Endodermal cell (in vitro differentiated cells): ENCODE measurements around the gene GNAI2. TPM values are rescaled to one million over a fixed set of nuclear protein-coding genes. Genes with fewer than 3 reads are reported as not detected.

Experiments
- DNase-seq: peaks from one replicate; pipeline ENCODE4 v3.0.0-alpha.2; 2017
- H3K27ac ChIP-seq: 2 replicates; pipeline ENCODE4 v1.5.1; 2013; ENCODE audit warnings: mild to moderate bottlenecking, low read depth, low read length, moderate library complexity
- H3K27me3 ChIP-seq: 2 replicates; pipeline ENCODE4 v1.6.1; 2013; ENCODE audit warnings: mild to moderate bottlenecking, low read length, moderate library complexity; ENCODE audit not compliant: insufficient read depth, control insufficient read depth, poor library complexity, severe bottlenecking
- H3K36me3 ChIP-seq: 2 replicates; pipeline ENCODE4 v1.7.0; 2013; ENCODE audit warnings: mild to moderate bottlenecking, low read length, moderate library complexity; ENCODE audit not compliant: control insufficient read depth, insufficient read depth
- H3K4me1 ChIP-seq: one replicate; pipeline ENCODE4 v1.7.0; 2013; ENCODE audit warnings: low read length; ENCODE audit not compliant: control insufficient read depth, insufficient read depth
- H3K4me3 ChIP-seq: 2 replicates; pipeline ENCODE4 v1.5.1; 2013; ENCODE audit warnings: mild to moderate bottlenecking, low read length, moderate library complexity
- H3K9ac ChIP-seq: 2 replicates; pipeline ENCODE4 v1.6.1; 2013; ENCODE audit warnings: mild to moderate bottlenecking, low read length, moderate library complexity; ENCODE audit not compliant: poor library complexity, severe bottlenecking; ENCODE audit errors: extremely low read depth
- H3K9me3 ChIP-seq: 2 replicates; pipeline ENCODE4 v1.6.1; 2013; ENCODE audit warnings: mild to moderate bottlenecking, low read length, moderate library complexity; ENCODE audit not compliant: control insufficient read depth
- H3K27ac Mint-ChIP-seq: 2 replicates; pipeline ENCODE4 v1.8.0; 2020; ENCODE audit warnings: mixed read lengths
- H3K27me3 Mint-ChIP-seq: 2 replicates; pipeline ENCODE4 v1.8.0; 2021; ENCODE audit warnings: mild to moderate bottlenecking, mixed read lengths; ENCODE audit not compliant: insufficient read depth
- H3K36me3 Mint-ChIP-seq: 2 replicates; pipeline ENCODE4 v1.8.0; 2020; ENCODE audit warnings: low read depth, mixed read lengths
- H3K4me1 Mint-ChIP-seq: 2 replicates; pipeline ENCODE4 v1.8.0; 2020; ENCODE audit warnings: mixed read lengths
- H3K4me3 Mint-ChIP-seq: 2 replicates; pipeline ENCODE4 v1.8.0; 2020; ENCODE audit warnings: mild to moderate bottlenecking, moderate library complexity, mixed read lengths
- H3K9me3 Mint-ChIP-seq: 2 replicates; pipeline ENCODE4 v1.8.0; 2020; ENCODE audit warnings: mild to moderate bottlenecking, mixed read lengths
- CTCF ChIP-seq: fragments of 200-600 bp; sonication (generic); conservative IDR thresholded peaks from 2 replicates; pipeline ENCODE4 v1.5.0; 2021; ENCODE audit warnings: antibody characterized with exemption, mild to moderate bottlenecking
- WGBS, 2 experiments: methylation state at CpG; one replicate each; pipeline versions ENCODE4 v1.1.5 to v1.1.7; 2013; ENCODE audit warnings: missing lambda C conversion rate in 2 of 2, mixed read lengths in 1 of 2; ENCODE audit not compliant: insufficient coverage in 1 of 2, insufficient read length in 1 of 2; 5-methylcytosine and 5-hydroxymethylcytosine counted together
- total RNA-seq, 2 donors: library from RNA; stranded (reverse); fragmentation: NEBNext Ultra II Directional in 1 of 2; extraction: Animal tissue kit (Norgen Biotek cat#: 25700) in 1 of 2; gene quantifications; 2 replicates in 1 of 2; 3 replicates in 1 of 2; pipeline ENCODE4 v1.2.1, GENCODE V29; 2021

GNAI2 gene
- total RNA-seq, 2 donors from 2014 or later: 243 to 278 TPM

DNA sequence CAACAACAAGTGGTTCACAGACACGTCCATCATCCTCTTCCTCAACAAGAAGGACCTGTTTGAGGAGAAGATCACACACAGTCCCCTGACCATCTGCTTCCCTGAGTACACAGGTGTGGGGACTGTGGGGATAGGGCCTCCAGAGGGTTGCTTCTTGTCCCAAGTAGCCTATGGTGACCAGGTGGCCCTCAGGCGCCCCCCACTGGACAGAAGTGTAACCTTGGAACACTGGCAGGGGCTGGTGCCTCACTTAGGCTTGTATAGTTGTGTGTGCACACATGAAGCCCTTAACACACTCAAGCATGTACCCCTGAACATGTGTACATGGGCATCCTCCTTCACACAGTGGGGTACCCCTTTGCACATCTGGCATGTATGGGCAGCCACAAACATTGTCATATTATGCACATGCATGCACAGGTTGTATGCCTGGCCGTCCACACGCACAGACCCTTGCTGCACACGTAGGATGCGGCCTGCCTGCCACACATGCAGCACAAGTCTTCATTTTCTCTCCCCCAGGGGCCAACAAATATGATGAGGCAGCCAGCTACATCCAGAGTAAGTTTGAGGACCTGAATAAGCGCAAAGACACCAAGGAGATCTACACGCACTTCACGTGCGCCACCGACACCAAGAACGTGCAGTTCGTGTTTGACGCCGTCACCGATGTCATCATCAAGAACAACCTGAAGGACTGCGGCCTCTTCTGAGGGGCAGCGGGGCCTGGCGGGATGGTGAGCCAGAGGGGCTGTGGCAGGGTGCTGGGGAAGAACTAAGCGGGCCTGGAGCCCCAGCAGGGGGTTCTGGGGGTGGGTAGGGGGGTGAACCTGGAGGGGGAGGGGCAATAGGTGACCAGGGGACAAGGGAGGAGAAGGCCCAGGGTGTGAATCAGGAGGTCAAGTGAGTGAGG lies 21.2 kb downstream of the GNAI2 start:
- TF ChIP-seq CTCF: peak; percentile 92
- no peak overlapping the region for H3K4me3 Mint-ChIP-seq
- Histone ChIP-seq H3K36me3 (peaks cover 47% of the 10 kb centered on the region), H3K27ac (peak overlapping the region; percentile 100), H3K9me3 (no peaks in the 10 kb centered on the region), H3K9ac (no peak overlapping the region), H3K27me3 (no peaks in the 10 kb centered on the region), H3K4me1 (peaks cover 7% of the 10 kb centered on the region), H3K4me3 (no peak overlapping the region)
- peaks cover 39% of the 10 kb centered on the region for H3K36me3 Mint-ChIP-seq
- H3K27ac Mint-ChIP-seq: peak overlapping the region; percentile 70
- H3K9me3 Mint-ChIP-seq: no peaks in the 10 kb centered on the region
- peaks cover 8% of the 10 kb centered on the region for H3K4me1 Mint-ChIP-seq
- no peaks in the 10 kb centered on the region for H3K27me3 Mint-ChIP-seq
- WGBS, 2 experiments: 88 to 91% methylated on average over 6 to 20 of the region's 20 CpGs
- peak; percentile 92 for DNase-seq

DNA sequence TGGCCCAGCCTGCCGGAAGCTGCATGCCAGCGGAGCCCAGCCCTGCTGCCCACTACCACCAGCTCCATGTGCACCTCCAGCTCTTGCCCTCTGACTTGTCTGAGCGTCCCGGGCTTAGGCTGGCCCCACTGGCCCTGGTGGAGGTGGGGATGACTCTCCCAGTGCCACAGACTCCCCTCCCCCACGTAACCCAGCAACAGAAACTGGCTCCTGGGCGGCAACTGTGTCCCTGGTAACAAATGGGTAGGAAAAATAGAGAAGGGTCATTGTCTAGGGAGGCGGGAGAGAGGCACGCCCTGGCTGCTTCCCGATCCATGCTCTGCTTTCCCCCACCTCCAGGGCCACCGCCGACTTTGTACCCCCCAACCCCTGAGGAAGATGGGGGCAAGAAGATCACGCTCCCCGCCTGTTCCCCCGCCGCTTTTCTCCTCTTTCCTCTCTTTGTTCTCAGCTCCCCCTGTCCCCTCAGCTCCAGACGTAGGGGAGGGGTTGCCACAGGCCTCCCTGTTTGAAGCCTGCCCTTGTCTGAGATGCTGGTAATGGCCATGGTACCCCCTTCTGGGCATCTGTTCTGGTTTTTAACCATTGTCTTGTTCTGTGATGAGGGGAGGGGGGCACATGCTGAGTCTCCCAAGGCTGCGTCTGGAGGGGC lies 22.2 kb downstream of the GNAI2 start:
- H3K9me3 Mint-ChIP-seq: no peaks in the 10 kb centered on the region
- no peak overlapping the region for H3K4me3 Mint-ChIP-seq
- Histone ChIP-seq H3K9ac (no peak overlapping the region), H3K36me3 (peaks cover 45% of the 10 kb centered on the region), H3K9me3 (no peaks in the 10 kb centered on the region), H3K4me1 (peaks cover 7% of the 10 kb centered on the region), H3K4me3 (no peak overlapping the region), H3K27me3 (no peaks in the 10 kb centered on the region), H3K27ac (peak overlapping the region; percentile 100)
- peaks cover 8% of the 10 kb centered on the region for H3K4me1 Mint-ChIP-seq
- H3K27ac Mint-ChIP-seq: no peak overlapping the region
- DNase-seq: no peak
- no peak for TF ChIP-seq CTCF
- H3K36me3 Mint-ChIP-seq: peaks cover 39% of the 10 kb centered on the region
- 72 to 87% methylated on average over 5 to 17 of the region's 17 CpGs for WGBS, 2 experiments
- H3K27me3 Mint-ChIP-seq: no peaks in the 10 kb centered on the region

DNA sequence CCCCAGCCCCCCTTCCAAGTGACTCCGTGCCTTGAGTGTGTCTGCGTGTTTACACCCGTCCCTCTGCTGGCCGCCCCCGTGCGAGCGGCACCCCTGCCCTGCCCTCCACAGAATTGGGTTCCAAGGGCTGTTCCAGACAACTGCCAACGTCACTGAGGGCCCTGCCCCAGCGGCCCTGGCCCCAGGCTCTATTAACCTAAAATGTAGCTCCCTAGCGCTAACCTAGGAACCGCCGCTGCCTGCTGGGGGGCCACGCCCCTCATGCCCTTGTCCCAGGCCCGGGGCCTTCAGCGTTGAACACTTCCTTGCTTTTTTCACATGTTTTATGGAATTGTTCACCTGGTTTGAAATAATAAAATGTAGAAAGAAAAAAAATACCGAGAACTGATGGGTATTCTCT lies 23.0 kb downstream of the GNAI2 start:
- H3K27ac ChIP-seq: peak overlapping the region; percentile 100

More for the DNA sequence above, 23.0 kb downstream of the GNAI2 start:
- Histone ChIP-seq H3K9ac (no peak overlapping the region), H3K36me3 (peaks cover 45% of the 10 kb centered on the region), H3K27me3 (no peaks in the 10 kb centered on the region), H3K4me3 (no peak overlapping the region), H3K9me3 (no peaks in the 10 kb centered on the region), H3K4me1 (peaks cover 7% of the 10 kb centered on the region)
- no peak for DNase-seq
- no peak overlapping the region for H3K4me3 Mint-ChIP-seq
- no peak overlapping the region for H3K27ac Mint-ChIP-seq
- H3K27me3 Mint-ChIP-seq: no peaks in the 10 kb centered on the region
- H3K4me1 Mint-ChIP-seq: peaks cover 5% of the 10 kb centered on the region
- peaks cover 32% of the 10 kb centered on the region for H3K36me3 Mint-ChIP-seq
- no peaks in the 10 kb centered on the region for H3K9me3 Mint-ChIP-seq
- TF ChIP-seq CTCF: peak; percentile 35
- WGBS, 2 experiments: 87 to 93% methylated on average over 10 to 16 of the region's 16 CpGs
